ENCODE data around the gene DLGAP4. TPM values are rescaled to one million over a fixed set of nuclear protein-coding genes. Genes with fewer than 3 reads are reported as not detected.

DLGAP4 gene
- total and polyA plus RNA-seq, 10 of the 15 experiments (the other 5 are each of a cell fraction or from before 2014, with no cell fraction given) = 0.42 to 43.3 (median 19.0) TPM

GRCh38 chr20:36399969-36400545 is 93.9 kb downstream of the DLGAP4 start (continued):
- no peak for TF ChIP-seq NKRF (conservative IDR thresholded peaks at IDR 0.05)
- TF ChIP-seq CTCF (IDR thresholded peaks at IDR 0.05 in 2 of 3, conservative IDR thresholded peaks at IDR 0.05 in 1 of 3; ENCODE audit: control insufficient read depth in 2 of 3, extremely low read depth in 1 of 3, insufficient read depth in 1 of 3, low read depth in 3 of 3, low read length in 3 of 3) = no peak
- no peak for TF ChIP-seq RCOR1 (conservative IDR thresholded peaks at IDR 0.05; ENCODE audit: low read depth, low read length)
- TF ChIP-seq IKZF1 (conservative IDR thresholded peaks at IDR 0.05) = no peak
- no peak for TF ChIP-seq SIN3A (IDR thresholded peaks at IDR 0.05; ENCODE audit: low read depth, low read length)
- TF ChIP-seq, protein P1, sequence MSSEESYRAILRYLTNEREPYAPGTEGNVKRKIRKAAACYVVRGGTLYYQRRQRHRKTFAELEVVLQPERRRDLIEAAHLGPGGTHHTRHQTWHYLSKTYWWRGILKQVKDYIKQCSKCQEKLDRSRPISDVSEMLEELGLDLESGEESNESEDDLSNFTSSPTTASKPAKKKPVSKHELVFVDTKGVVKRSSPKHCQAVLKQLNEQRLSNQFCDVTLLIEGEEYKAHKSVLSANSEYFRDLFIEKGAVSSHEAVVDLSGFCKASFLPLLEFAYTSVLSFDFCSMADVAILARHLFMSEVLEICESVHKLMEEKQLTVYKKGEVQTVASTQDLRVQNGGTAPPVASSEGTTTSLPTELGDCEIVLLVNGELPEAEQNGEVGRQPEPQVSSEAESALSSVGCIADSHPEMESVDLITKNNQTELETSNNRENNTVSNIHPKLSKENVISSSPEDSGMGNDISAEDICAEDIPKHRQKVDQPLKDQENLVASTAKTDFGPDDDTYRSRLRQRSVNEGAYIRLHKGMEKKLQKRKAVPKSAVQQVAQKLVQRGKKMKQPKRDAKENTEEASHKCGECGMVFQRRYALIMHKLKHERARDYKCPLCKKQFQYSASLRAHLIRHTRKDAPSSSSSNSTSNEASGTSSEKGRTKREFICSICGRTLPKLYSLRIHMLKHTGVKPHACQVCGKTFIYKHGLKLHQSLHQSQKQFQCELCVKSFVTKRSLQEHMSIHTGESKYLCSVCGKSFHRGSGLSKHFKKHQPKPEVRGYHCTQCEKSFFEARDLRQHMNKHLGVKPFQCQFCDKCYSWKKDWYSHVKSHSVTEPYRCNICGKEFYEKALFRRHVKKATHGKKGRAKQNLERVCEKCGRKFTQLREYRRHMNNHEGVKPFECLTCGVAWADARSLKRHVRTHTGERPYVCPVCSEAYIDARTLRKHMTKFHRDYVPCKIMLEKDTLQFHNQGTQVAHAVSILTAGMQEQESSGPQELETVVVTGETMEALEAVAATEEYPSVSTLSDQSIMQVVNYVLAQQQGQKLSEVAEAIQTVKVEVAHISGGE (CRISPR knock-in tag; IDR thresholded peaks at IDR 0.05) = no peak
- TF ChIP-seq NFYB (IDR thresholded peaks at IDR 0.05; ENCODE audit: insufficient read depth, low read depth, low read length) = no peak

Measured in GM12878 (cell line).